ENCODE data around the gene SERPINA3.
"Not testable (repeated sequence)": the region's sequence is repeated elsewhere in the genome, so short reads cannot be mapped to it uniquely, and the experiment has no call there.

SERPINA3 gene

GRCh38 chr14:94612174-94612573, at the start of gene SERPINA3:
TSS of gene SERPINA3 (plus strand) at chr14:94612391. CDS start at chr14:94614442, 2,051 bp downstream.
- no peak for DNase-seq (ENCODE audit: low read depth in 1 of 2, low spot score in 1 of 2)

DNA sequence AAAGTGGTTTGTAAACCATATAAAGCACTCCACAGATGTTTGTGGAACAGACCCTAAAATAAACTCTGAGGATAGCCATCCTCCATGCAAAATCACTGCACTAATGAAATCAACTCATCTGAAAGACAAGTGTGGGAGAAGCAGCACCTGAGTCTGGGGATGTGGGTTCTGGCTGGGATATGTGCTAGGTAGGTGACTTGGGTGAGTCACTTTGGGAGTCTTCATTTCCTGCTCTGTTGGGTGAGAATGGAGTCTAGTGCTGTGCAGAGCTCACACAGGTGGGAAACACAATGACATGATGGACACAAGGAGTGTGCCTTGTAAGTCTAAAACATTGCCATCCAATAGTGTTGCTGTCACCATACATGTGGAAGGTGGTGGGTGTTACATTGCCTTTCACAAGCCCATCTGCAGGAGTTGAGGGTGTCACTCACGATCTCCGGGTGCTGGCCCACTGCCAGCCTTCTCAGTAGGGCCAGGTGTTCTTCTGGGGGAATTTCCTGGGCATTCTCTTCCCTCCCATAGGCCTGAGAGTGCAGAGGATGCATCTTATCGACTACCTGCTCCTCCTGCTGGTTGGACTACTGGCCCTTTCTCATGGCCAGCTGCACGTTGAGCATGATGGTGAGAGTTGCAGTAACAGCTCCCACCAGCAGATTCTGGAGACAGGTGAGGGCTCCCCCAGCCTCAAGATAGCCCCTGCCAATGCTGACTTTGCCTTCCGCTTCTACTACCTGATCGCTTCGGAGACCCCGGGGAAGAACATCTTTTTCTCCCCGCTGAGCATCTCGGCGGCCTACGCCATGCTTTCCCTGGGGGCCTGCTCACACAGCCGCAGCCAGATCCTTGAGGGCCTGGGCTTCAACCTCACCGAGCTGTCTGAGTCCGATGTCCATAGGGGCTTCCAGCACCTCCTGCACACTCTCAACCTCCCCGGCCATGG, 49.0 kb upstream of the SERPINA3 start:
- no peak for DNase-seq (ENCODE audit: low read depth in 1 of 2, low spot score in 1 of 2)

DNA sequence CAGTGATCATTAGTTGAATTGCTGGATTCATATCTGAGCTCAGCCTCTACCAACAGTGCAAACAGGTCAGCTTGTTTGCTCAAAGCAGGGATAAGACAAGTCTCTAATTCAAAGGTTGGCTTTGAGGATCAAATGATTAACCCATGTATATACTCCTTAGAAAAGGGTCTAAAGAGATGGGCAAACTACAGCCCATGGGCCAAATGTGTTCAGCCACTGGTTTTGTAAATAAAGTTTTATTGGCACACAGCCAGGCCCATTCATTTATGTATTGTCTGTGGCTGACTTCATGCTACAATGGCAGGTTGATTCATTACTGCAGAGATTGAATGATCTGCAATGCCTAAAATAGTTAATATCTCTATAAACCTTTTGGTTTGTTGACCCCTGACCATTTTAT, 47.8 kb upstream of the SERPINA3 start:
- no peak for DNase-seq (ENCODE audit: low read depth in 1 of 2, low spot score in 1 of 2)

DNA sequence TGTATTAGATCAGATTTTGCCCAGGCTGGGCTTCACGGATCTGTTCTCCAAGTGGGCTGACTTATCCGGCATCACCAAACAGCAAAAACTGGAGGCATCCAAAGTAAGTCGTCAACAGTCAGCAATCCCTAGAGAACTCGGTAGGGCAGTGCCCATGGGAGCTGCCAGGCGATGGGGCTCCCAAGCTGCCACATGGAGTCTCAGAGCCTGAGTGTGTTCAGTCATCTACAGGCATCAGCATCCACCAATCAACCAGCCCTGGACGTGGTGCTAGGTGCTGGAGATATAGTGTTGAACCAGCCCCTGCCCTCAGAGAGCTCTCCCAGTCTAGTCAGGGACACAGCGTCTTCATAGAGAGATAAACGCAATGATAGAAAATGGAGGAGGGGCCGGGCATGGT, 44.0 kb upstream of the SERPINA3 start:
- DNase-seq (ENCODE audit: low read depth in 1 of 2, low spot score in 1 of 2): no peak

DNA sequence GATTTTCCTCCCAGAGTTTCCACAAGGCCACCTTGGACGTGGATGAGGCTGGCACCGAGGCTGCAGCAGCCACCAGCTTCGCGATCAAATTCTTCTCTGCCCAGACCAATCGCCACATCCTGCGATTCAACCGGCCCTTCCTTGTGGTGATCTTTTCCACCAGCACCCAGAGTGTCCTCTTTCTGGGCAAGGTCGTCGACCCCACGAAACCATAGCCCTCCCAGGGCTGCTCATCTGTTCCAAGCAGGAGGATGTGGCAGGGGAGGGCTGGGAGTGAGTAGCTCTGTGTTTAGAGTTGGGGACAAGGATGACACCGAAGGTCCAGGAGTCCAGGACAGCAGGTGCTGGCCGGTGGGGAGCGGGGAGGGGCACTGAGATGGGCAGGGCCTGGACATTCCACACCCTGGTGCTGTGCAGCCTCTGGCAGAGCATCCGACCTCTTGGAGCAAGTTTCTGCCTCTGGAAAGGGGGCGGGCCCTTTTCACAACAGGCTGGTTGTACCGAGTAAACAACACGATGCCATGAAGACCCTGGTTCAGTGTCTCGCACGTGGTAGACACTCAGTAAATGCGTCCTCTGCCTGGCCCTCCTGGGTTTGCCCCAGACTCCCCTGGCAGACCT, 42.7 kb upstream of the SERPINA3 start:
- DNase-seq (ENCODE audit: low read depth in 1 of 2, low spot score in 1 of 2): no peak

- DNase-seq (ENCODE audit: low read depth in 1 of 2, low spot score in 1 of 2): no peak
These were observed 42.2 kb upstream of the SERPINA3 start for GRCh38 chr14:94570002-94570400.

DNA sequence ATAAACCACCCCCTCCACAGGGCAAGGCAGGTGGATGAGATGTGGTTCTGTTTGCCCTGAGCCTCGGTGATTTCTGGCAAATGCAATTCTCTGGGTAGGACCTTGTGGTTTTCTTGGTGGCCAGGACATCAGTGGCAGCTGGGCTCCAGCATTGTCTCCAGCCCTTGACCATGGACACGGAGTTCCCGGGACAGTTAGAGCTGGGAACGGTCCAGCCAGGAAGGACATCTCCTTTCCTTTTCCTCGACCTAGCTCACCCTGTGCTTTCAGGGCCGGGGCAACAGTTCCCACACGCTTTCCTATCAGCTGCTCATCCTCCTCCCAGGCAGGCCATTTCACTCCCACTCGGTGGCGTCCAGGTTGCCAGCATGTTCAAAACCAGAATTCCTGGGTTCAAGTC, 41.8 kb upstream of the SERPINA3 start:
- no peak for DNase-seq (ENCODE audit: low read depth in 1 of 2, low spot score in 1 of 2)

- DNase-seq (ENCODE audit: low read depth in 1 of 2, low spot score in 1 of 2): no peak
These were observed 40.8 kb upstream of the SERPINA3 start for GRCh38 chr14:94571395-94571794.

DNA sequence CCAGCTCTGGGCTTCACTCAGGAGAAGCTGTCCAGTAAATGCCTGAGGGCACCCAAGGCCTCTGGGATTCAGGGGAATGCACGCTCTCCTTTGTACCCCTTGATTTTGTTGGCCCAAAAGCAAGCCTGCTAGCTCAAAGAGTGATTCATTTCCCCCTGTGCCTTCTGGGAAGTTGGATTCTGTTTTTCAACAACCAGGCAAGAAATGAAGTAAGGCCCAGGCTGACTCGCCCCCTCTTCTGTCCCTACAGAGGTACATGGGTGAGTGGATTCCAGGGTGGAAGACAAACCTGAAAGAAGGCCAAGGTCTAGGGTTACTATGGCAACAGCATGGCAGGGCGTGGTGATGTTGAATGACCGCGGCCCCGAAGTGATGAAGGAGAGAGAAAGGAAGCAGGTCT, 40.2 kb upstream of the SERPINA3 start:
- DNase-seq (ENCODE audit: low read depth in 1 of 2, low spot score in 1 of 2): no peak

- DNase-seq (ENCODE audit: low read depth in 1 of 2, low spot score in 1 of 2): no peak
These were observed 39.4 kb upstream of the SERPINA3 start for GRCh38 chr14:94572637-94573303.

GRCh38 chr14:94573475-94574277, 38.5 kb upstream of the SERPINA3 start:
- no peak for DNase-seq (ENCODE audit: low read depth in 1 of 2, low spot score in 1 of 2)

DNA sequence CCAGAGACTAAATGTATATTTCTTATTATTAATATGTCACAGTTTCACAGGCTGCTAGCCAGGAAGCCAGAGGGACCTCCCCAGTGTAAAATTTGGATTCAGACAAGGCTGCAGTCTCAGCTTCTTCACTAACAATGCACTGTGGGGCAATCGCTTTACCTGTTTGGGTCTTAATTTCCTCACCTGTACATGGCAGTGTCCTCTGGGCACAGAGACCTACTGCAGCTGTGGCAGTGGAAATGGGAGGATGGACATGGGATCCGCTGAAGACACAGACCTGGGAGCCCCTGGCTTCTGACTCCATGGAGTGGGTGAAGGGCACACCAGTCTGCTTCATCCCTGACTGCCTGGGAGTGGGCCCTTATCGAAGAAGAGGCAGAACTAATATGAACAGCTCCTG, 37.9 kb upstream of the SERPINA3 start:
- DNase-seq (ENCODE audit: low read depth in 1 of 2, low spot score in 1 of 2): no peak

DNA sequence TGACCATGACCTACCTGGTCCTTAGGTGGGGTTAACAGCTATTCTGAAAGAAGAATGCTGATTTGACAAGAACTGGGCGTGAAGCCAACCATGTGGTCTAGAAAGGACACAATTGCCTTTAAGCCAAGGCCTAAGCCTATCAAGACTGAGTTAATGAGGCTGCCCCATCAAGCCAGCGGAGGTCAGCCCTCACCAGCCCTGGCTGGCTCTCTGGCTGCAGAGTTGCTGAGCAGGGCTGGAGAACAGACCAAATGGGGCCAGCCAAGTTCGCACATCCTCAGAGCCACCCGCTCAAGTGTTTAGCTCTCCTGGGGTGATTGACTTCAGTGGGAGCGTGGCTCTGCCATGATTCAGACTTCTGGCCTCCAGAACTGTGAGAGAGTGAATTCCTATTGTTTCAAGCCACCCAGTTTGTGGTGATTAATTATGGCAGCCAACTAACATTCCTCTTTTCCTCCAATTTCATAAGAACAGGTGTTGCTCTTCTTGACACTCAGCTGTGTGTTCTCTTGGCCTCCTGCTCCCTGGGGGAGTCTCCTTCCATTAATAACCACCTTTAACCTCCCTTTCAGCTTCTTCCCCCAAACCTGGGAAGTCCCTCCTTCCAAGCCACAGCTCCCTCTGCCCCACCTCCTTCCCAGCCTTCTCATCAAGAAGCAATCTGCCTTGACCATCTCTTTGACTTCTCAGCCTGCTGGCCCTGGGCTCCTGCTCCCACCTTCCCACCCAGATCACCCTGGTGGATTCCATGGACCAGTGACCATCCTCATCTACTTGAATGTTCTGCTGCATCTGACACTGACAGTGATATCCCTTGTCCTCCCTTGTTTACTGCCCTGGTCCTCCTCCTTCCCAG, 36.2 kb upstream of the SERPINA3 start:
- DNase-seq (ENCODE audit: low read depth in 1 of 2, low spot score in 1 of 2): no peak

DNA sequence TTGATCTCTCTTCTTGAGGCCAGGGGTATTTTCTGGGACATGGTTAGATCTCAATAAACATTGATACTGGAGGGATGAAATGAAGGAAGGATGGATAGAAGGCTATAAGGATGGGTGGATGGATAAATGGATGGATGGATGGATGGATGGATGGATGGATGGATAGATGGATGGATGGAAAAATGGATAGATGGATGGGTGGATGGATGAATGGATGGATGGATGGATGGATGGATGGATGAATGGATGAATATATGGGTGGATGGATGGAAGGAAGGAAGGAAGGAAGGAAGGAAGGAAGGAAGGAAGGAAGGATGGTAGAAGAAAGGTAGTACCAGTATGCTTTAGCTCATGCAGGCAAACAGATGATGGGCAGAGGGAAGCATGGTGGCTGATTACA, 34.7 kb upstream of the SERPINA3 start:
- not testable (repeated sequence) for DNase-seq (ENCODE audit: low read depth in 1 of 2, low spot score in 1 of 2)

GRCh38 chr14:94578712-94579111, 33.5 kb upstream of the SERPINA3 start:
- DNase-seq (ENCODE audit: low read depth in 1 of 2, low spot score in 1 of 2): no peak

- no peak for DNase-seq (ENCODE audit: low read depth in 1 of 2, low spot score in 1 of 2)
These were observed 30.8 kb upstream of the SERPINA3 start, which contains the start of gene SERPINA5 for GRCh38 chr14:94581127-94581999. TSS of gene SERPINA5 (plus strand) at chr14:94581426. CDS start at chr14:94587363, 5,937 bp downstream.

DNA sequence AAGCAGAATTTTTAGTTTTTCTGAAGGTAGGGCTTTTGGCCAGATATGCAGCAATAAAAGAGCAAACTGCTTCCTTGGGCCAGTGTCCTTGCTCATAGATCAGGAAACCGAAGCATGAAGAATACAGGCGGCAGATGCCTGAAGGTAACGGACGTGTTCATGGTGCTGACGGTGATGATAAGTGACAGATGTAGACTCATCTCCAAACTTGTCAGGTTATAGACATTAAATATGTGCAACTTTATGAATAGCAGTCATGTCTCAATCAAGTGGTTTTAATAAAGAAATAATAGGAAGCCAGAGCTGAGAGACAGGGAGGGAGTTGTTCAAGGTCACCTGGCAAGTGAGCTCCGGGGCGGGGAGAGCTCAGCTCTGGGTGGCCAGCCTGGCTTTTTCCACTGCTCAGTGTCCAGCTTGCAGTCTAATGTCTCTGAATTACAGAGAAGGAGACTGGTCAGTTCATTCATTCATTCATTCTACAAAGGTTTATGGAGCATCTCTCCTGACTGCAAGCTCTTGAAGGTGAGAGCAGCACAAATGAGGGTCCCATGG, 29.9 kb upstream of the SERPINA3 start:
- DNase-seq (ENCODE audit: low read depth in 1 of 2, low spot score in 1 of 2): no peak

- no peak for DNase-seq (ENCODE audit: low read depth in 1 of 2, low spot score in 1 of 2)
These were observed 29.3 kb upstream of the SERPINA3 start for GRCh38 chr14:94582851-94583250.

DNA sequence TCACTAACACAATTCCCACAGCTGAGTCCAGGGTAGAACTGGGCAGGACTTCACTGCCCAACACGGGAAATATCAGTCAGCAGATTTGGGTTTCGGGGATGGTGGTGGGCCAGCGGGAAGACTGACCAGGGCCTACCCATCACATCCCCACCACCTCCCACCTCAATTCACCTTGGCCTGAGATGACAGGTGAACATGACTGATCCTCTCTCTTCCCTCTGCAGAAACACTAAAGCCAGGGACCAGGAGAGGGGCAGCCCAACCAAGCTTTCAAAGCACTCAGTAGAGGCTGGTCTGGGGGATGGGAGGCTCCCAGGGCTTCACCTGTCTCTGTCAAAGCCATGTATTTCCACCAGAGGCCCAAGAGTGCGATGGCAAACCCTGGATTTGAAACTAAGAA, 28.6 kb upstream of the SERPINA3 start:
- DNase-seq (ENCODE audit: low read depth in 1 of 2, low spot score in 1 of 2): no peak

All from activated T-helper 1 cell treated with anti-CD3 and anti-CD28 coated beads, Interleukin-2, amount 50 U/mL, for 16 hours (primary cell).